SK-N-SH treated with all-trans-retinoic acid at 6 μM for 48 hours (cell line): ENCODE measurements around the gene SEMA6D.

Experiments
- ARNTL ChIP-seq: fragments of 450-650 bp; formaldehyde crosslinking; IDR thresholded peaks from 2 replicates; pipeline ENCODE4 v1.5.0; 2020; ENCODE audit warnings: low read depth, mild to moderate bottlenecking, moderate library complexity, borderline replicate concordance
- CREB5 ChIP-seq: fragments of 250-450 bp; sonication (Bioruptor Pico); IDR thresholded peaks from 2 replicates; pipeline ENCODE4 v1.5.1; 2020; ENCODE audit warnings: low read depth, mild to moderate bottlenecking, moderate library complexity
- CSDC2 ChIP-seq: fragments of 250-450 bp; sonication (Bioruptor Pico); IDR thresholded peaks from 2 replicates; pipeline ENCODE4 v1.5.0; 2020; ENCODE audit warnings: mild to moderate bottlenecking, moderate library complexity
- ESRRG ChIP-seq: fragments of 250-450 bp; sonication (Bioruptor Pico); IDR thresholded peaks from 2 replicates; pipeline ENCODE4 v1.6.1; 2021; ENCODE audit warnings: mild to moderate bottlenecking
- ISL1 ChIP-seq: fragments of 250-450 bp; sonication (Bioruptor Pico); IDR thresholded peaks from 2 replicates; pipeline ENCODE4 v2.1.2; 2022; ENCODE audit warnings: mild to moderate bottlenecking, moderate library complexity
- OSR1 ChIP-seq: fragments of 250-450 bp; sonication (Bioruptor Pico); IDR thresholded peaks from 2 replicates; pipeline ENCODE4 v1.8.0; 2022; ENCODE audit warnings: moderate library complexity, mild to moderate bottlenecking, inconsistent platforms
- PATZ1 ChIP-seq: fragments of 250-450 bp; sonication (Bioruptor Pico); IDR thresholded peaks from 2 replicates; pipeline ENCODE4 v1.8.0; 2020; ENCODE audit warnings: mild to moderate bottlenecking, moderate library complexity, borderline replicate concordance
- PPARA ChIP-seq: fragments of 250-450 bp; sonication (Bioruptor Pico); IDR thresholded peaks from 2 replicates; pipeline ENCODE4 v1.5.0; 2020; ENCODE audit warnings: mild to moderate bottlenecking, borderline replicate concordance
- RARB ChIP-seq: fragments of 250-450 bp; sonication (Bioruptor Pico); IDR thresholded peaks from 2 replicates; pipeline ENCODE4 v1.8.0; 2021; ENCODE audit warnings: mild to moderate bottlenecking, moderate library complexity
- TCF4 ChIP-seq: fragments of 250-450 bp; sonication (Bioruptor Pico); IDR thresholded peaks from 2 replicates; pipeline ENCODE4 v1.8.0; 2021; ENCODE audit warnings: mild to moderate bottlenecking, moderate library complexity, borderline replicate concordance
- TSHZ2 ChIP-seq: fragments of 250-450 bp; sonication (Bioruptor Pico); IDR thresholded peaks from 2 replicates; pipeline ENCODE4 v1.5.0; 2020; ENCODE audit warnings: mild to moderate bottlenecking, moderate library complexity
- ZC3H10 ChIP-seq: fragments of 250-450 bp; sonication (Bioruptor Pico); IDR thresholded peaks from 2 replicates; pipeline ENCODE4 v1.5.1; 2021; ENCODE audit warnings: mild to moderate bottlenecking, moderate library complexity
- ZFP30 ChIP-seq: fragments of 450-650 bp; formaldehyde crosslinking; IDR thresholded peaks from 2 replicates; pipeline ENCODE4 v1.5.0; 2022; ENCODE audit warnings: mild to moderate bottlenecking, moderate library complexity
- ZNF565 ChIP-seq: fragments of 450-650 bp; formaldehyde crosslinking; conservative IDR thresholded peaks from 2 replicates; pipeline ENCODE4 v1.5.0; 2020; ENCODE audit warnings: low read depth, mild to moderate bottlenecking, moderate library complexity

- no peak for TF ChIP-seq OSR1 (CRISPR knock-in tag)
- TF ChIP-seq ESRRG (CRISPR knock-in tag), result no peak
- no peak for TF ChIP-seq PATZ1
- no peak for TF ChIP-seq ZC3H10
- no peak for TF ChIP-seq TSHZ2 (CRISPR knock-in tag)
- no peak for TF ChIP-seq ISL1 (CRISPR knock-in tag)
- no peak for TF ChIP-seq CREB5
- no peak for TF ChIP-seq ARNTL
- no peak for TF ChIP-seq ZNF565
- TF ChIP-seq TCF4 (CRISPR knock-in tag), result no peak
- TF ChIP-seq RARB (CRISPR knock-in tag), result no peak
- TF ChIP-seq PPARA (CRISPR knock-in tag), result no peak
- TF ChIP-seq CSDC2 (CRISPR knock-in tag), result no peak
- TF ChIP-seq ZFP30, result no peak
Measured at GRCh38 chr15:47675735-47676134, 41.6 kb upstream of the SEMA6D start.
